WTC11 (cell line): Measurements from ENCODE around the gene ASB2. TPM values are rescaled to one million over a fixed set of nuclear protein-coding genes. Genes with fewer than 3 reads are reported as not detected.

Experiments
- ATAC-seq: fragments of 200-7000 bp; cut with Tn5 transposase; 2 replicates; pipeline ENCODE4 v1.10.0; 2021; ENCODE audit warnings: mild to moderate bottlenecking, moderate library complexity
- CTCF ChIA-PET: fragments of 300-600 bp; sonication (Branson Sonifier 250); formaldehyde crosslinking; loops from one replicate; lab custom pipeline; 2021; ENCODE audit warnings: antibody characterized with exemption; lab: Charles Lee
- POLR2A ChIA-PET: fragments of 350-600 bp; sonication (Branson Sonifier 250); formaldehyde crosslinking; loops from one replicate; lab custom pipeline; 2021; ENCODE audit warnings: antibody characterized with exemption; lab: Charles Lee
- DNase-seq: peaks from one replicate; pipeline ENCODE4 v3.0.0; 2021; ENCODE audit warnings: low spot score
- H3K27ac Mint-ChIP-seq: 2 replicates; pipeline ENCODE4 v1.8.0; 2021; ENCODE audit warnings: mixed read lengths
- H3K27me3 Mint-ChIP-seq: 2 replicates; pipeline ENCODE4 v1.8.0; 2021; ENCODE audit warnings: low read depth, mild to moderate bottlenecking, moderate library complexity, mixed read lengths
- H3K36me3 Mint-ChIP-seq: 2 replicates; pipeline ENCODE4 v1.8.0; 2021; ENCODE audit warnings: mixed read lengths
- H3K4me1 Mint-ChIP-seq: 2 replicates; pipeline ENCODE4 v1.8.0; 2022; ENCODE audit warnings: mixed read lengths
- H3K4me3 Mint-ChIP-seq: 2 replicates; pipeline ENCODE4 v1.8.0; 2021; ENCODE audit warnings: mild to moderate bottlenecking, moderate library complexity, mixed read lengths
- H3K9me3 Mint-ChIP-seq: 2 replicates; pipeline ENCODE4 v1.8.0; 2021; ENCODE audit warnings: mixed read lengths
- ARID4B ChIP-seq: sonication (generic); formaldehyde crosslinking; IDR thresholded peaks from 2 replicates; pipeline ENCODE4 v1.8.0; 2023; ENCODE audit warnings: missing genetic modification reagents, mild to moderate bottlenecking, borderline replicate concordance
- ATF1 ChIP-seq: sonication (generic); formaldehyde crosslinking; IDR thresholded peaks from 2 replicates; pipeline ENCODE4 v1.8.1; 2023; ENCODE audit warnings: mild to moderate bottlenecking, moderate library complexity, missing genetic modification reagents
- CREB1 ChIP-seq: sonication (generic); formaldehyde crosslinking; IDR thresholded peaks from 2 replicates; pipeline ENCODE4 v1.8.0; 2023; ENCODE audit warnings: mild to moderate bottlenecking, missing genetic modification reagents
- CTCF ChIP-seq: fragments of 200-600 bp; IDR thresholded peaks from 2 replicates; pipeline ENCODE4 v1.8.0; 2022; ENCODE audit warnings: antibody characterized with exemption
- ESRRA ChIP-seq: sonication (generic); formaldehyde crosslinking; IDR thresholded peaks from 2 replicates; pipeline ENCODE4 v1.8.1; 2022; ENCODE audit warnings: mild to moderate bottlenecking, missing genetic modification reagents, borderline replicate concordance
- GTF2I ChIP-seq: fragments of 250-450 bp; sonication (Bioruptor Pico); conservative IDR thresholded peaks from 2 replicates; pipeline ENCODE4 v1.4.0; 2021; ENCODE audit warnings: mild to moderate bottlenecking
- IRF1 ChIP-seq: sonication (generic); formaldehyde crosslinking; IDR thresholded peaks from 2 replicates; pipeline ENCODE4 v1.8.0; 2023; ENCODE audit warnings: missing genetic modification reagents
- JUN ChIP-seq: sonication (generic); formaldehyde crosslinking; IDR thresholded peaks from 2 replicates; pipeline ENCODE4 v1.8.0; 2023; ENCODE audit warnings: mild to moderate bottlenecking, missing genetic modification reagents
- NFYB ChIP-seq: sonication (generic); formaldehyde crosslinking; conservative IDR thresholded peaks from 2 replicates; pipeline ENCODE4 v1.8.0; 2022; ENCODE audit warnings: low read depth, missing genetic modification reagents
- PRRX2 ChIP-seq: fragments of 250-450 bp; sonication (Bioruptor Pico); IDR thresholded peaks from 2 replicates; pipeline ENCODE4 v1.8.0; 2021; ENCODE audit warnings: mild to moderate bottlenecking
- SP1 ChIP-seq: sonication (generic); formaldehyde crosslinking; conservative IDR thresholded peaks from 2 replicates; pipeline ENCODE4 v1.8.1; 2022; ENCODE audit warnings: missing genetic modification reagents
- TEAD4 ChIP-seq: sonication (generic); formaldehyde crosslinking; IDR thresholded peaks from 2 replicates; pipeline ENCODE4 v1.8.0; 2022; ENCODE audit warnings: mild to moderate bottlenecking, missing genetic modification reagents
- USF2 ChIP-seq: sonication (generic); formaldehyde crosslinking; IDR thresholded peaks from 2 replicates; pipeline ENCODE4 v1.8.1; 2023; ENCODE audit warnings: mild to moderate bottlenecking, missing genetic modification reagents, moderate library complexity
- ZNF219 ChIP-seq: sonication (generic); formaldehyde crosslinking; IDR thresholded peaks from 2 replicates; pipeline ENCODE4 v1.8.0; 2023; ENCODE audit warnings: missing genetic modification reagents, mild to moderate bottlenecking, borderline replicate concordance
- ZNF232 ChIP-seq: sonication (generic); formaldehyde crosslinking; IDR thresholded peaks from 2 replicates; pipeline ENCODE4 v1.8.0; 2022; ENCODE audit warnings: mild to moderate bottlenecking, missing genetic modification reagents
- ZNF317 ChIP-seq: sonication (generic); formaldehyde crosslinking; IDR thresholded peaks from 2 replicates; pipeline ENCODE4 v1.8.1; 2023; ENCODE audit warnings: low read depth, mild to moderate bottlenecking, moderate library complexity, missing genetic modification reagents, borderline replicate concordance
- ZNF396 ChIP-seq: fragments of 250-450 bp; sonication (Bioruptor Pico); IDR thresholded peaks from 2 replicates; pipeline ENCODE4 v1.8.0; 2021; ENCODE audit warnings: mild to moderate bottlenecking, moderate library complexity, borderline replicate concordance
- ZNF416 ChIP-seq: fragments of 250-450 bp; sonication (Bioruptor Pico); IDR thresholded peaks from 2 replicates; pipeline ENCODE4 v1.9.0; 2021; ENCODE audit warnings: mild to moderate bottlenecking, inconsistent platforms
- ZSCAN18 ChIP-seq: fragments of 250-450 bp; sonication (Bioruptor Pico); IDR thresholded peaks from 2 replicates; pipeline ENCODE4 v2.1.2; 2022; ENCODE audit warnings: mild to moderate bottlenecking, moderate library complexity
- total RNA-seq: library from RNA; stranded (reverse); gene quantifications from 3 replicates; pipeline ENCODE4 v1.2.3, GENCODE V29; 2021

Gene ASB2
- total RNA-seq, 1 experiment from 2014 or later = 0.37 TPM

- TF ChIP-seq ZNF232 (no peak), ESRRA (CRISPR knock-in tag) (no peak), ZNF416 (CRISPR knock-in tag) (no peak), ZNF219 (CRISPR knock-in tag) (no peak)
- TF ChIP-seq, all 79 proteins: peak for 0
These were observed 27.0 kb upstream of the ASB2 start (continued) for GRCh38 chr14:94003397-94003796.

- Mint-ChIP-seq H3K4me1 (0 out of 2 replicates have a peak, but pooled peaks cover 3% of the 10 kb centered on the region), H3K27me3 (peaks cover 4% of the 10 kb centered on the region; the same call in 1 of the 2 replicates), H3K36me3 (no peaks in the 10 kb centered on the region), H3K27ac (no peak overlapping the region), H3K4me3 (no peak overlapping the region), H3K9me3 (no peaks in the 10 kb centered on the region)
- peak; percentile 69 for DNase-seq
- peak; percentile 95 for ATAC-seq
- POLR2A ChIA-PET = no interaction called here
- CTCF ChIA-PET = interaction anchor here (0.6 to 9.0 kb wide), 11 partner anchors 9 to 63 kb away, joined by 3 to 230 read pairs (median 4); partner anchors contain the start of gene OTUB2
- TF ChIP-seq ZNF232 = no peak
- TF ChIP-seq USF2 (CRISPR knock-in tag) = no peak
- TF ChIP-seq ZNF219 (CRISPR knock-in tag) = no peak
- no peak for TF ChIP-seq ZSCAN18
- 0 out of 2 replicates have a peak, but pooled peaks have one; percentile 29 for TF ChIP-seq SP1
- no peak for TF ChIP-seq ATF1 (CRISPR knock-in tag)
- peak; percentile 95 for TF ChIP-seq CTCF
- no peak for TF ChIP-seq CREB1 (CRISPR knock-in tag)
- TF ChIP-seq GTF2I (CRISPR knock-in tag) = 0 out of 2 replicates have a peak, but pooled peaks have one; percentile 8
- TF ChIP-seq ARID4B (CRISPR knock-in tag) = no peak
These were observed 25.4 kb upstream of the ASB2 start for GRCh38 chr14:94001501-94002396.

GRCh38 chr14:94001016-94001415 lies 24.6 kb upstream of the ASB2 start:
- Mint-ChIP-seq H3K36me3 (no peaks in the 10 kb centered on the region), H3K27me3 (peaks cover 4% of the 10 kb centered on the region; the same call in 1 of the 2 replicates), H3K4me3 (no peak overlapping the region), H3K4me1 (peaks cover 4% of the 10 kb centered on the region; the same call in 1 of the 2 replicates), H3K9me3 (no peaks in the 10 kb centered on the region), H3K27ac (no peak overlapping the region)
- POLR2A ChIA-PET = no interaction called here
- TF ChIP-seq ZNF416 (CRISPR knock-in tag) (no peak), TEAD4 (CRISPR knock-in tag) (no peak), ZNF396 (CRISPR knock-in tag) (no peak), IRF1 (CRISPR knock-in tag) (no peak), NFYB (CRISPR knock-in tag) (no peak), USF2 (CRISPR knock-in tag) (no peak), ZNF317 (CRISPR knock-in tag) (no peak), PRRX2 (CRISPR knock-in tag) (no peak), JUN (CRISPR knock-in tag) (no peak)
- CTCF ChIA-PET = interaction anchor here (0.7 to 9.0 kb wide), 10 partner anchors 9 to 94 kb away, joined by 3 to 230 read pairs (median 4); partner anchors contain the start of gene OTUB2
- ATAC-seq = no peak
- no peak for DNase-seq
